DMS114 treated with DMSO at 0.1 percent for 48 hours (cell line): ENCODE results near the gene SORBS2.
"Not testable (repeated sequence)": the region's sequence is repeated elsewhere in the genome, so short reads cannot be mapped to it uniquely, and the experiment has no call there.

Experiments used
- DNase-seq: peaks from one replicate; lab custom pipeline; 2025; ENCODE audit not compliant: unreplicated experiment; lab: John Stamatoyannopoulos, UW

Gene SORBS2, protein sequence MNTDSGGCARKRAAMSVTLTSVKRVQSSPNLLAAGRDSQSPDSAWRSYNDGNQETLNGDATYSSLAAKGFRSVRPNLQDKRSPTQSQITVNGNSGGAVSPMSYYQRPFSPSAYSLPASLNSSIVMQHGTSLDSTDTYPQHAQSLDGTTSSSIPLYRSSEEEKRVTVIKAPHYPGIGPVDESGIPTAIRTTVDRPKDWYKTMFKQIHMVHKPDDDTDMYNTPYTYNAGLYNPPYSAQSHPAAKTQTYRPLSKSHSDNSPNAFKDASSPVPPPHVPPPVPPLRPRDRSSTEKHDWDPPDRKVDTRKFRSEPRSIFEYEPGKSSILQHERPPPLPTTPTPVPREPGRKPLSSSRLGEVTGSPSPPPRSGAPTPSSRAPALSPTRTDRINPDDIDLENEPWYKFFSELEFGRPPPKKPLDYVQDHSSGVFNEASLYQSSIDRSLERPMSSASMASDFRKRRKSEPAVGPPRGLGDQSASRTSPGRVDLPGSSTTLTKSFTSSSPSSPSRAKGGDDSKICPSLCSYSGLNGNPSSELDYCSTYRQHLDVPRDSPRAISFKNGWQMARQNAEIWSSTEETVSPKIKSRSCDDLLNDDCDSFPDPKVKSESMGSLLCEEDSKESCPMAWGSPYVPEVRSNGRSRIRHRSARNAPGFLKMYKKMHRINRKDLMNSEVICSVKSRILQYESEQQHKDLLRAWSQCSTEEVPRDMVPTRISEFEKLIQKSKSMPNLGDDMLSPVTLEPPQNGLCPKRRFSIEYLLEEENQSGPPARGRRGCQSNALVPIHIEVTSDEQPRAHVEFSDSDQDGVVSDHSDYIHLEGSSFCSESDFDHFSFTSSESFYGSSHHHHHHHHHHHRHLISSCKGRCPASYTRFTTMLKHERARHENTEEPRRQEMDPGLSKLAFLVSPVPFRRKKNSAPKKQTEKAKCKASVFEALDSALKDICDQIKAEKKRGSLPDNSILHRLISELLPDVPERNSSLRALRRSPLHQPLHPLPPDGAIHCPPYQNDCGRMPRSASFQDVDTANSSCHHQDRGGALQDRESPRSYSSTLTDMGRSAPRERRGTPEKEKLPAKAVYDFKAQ (N-terminal part only)

DNA sequence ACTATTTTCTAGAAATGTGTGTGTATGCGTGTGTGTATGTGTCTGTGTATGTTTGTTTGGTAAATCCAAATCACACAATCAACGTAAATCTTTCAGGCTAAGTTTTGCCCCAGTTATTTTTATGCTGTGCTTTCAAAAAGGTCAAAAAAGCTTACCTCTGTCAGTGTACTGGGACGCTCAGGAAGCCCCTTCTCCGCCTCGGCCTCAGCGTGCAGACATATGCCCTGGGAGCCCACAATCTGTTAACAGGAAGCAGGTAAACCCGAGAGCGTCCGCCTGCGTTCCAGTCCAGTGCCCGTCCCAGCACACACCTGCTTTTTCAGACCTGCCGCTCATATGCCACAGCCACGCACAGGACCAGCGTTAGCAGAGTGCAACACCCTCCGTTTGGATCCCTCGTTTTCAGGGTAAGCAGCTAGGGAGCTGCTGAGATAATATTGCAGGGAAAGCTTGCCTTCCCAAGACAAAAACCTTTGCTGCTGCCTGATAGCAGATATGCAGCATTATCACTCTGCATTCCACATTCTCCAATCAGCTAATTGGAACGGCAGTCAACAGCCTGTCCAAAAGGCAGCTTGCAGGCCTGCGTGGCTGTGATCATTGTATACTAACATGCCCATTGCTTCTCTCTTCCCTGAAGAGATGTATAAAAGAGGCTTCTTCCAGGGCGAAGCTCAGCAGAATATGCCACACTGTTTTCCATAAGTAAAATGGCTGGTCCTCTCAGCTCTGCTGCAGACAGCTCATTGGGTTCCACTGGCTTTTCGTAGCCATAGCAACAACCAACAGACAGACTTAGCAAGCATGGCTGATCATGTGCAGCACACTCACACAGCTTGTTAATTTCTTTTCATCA is at the start of gene SORBS2:
Gene SORBS2, minus strand, starts transcription at position 686 of the 856 bp plus-strand sequence. CDS start 121,623 bp downstream, outside the sequence.
- DNase-seq = no peak

DNA sequence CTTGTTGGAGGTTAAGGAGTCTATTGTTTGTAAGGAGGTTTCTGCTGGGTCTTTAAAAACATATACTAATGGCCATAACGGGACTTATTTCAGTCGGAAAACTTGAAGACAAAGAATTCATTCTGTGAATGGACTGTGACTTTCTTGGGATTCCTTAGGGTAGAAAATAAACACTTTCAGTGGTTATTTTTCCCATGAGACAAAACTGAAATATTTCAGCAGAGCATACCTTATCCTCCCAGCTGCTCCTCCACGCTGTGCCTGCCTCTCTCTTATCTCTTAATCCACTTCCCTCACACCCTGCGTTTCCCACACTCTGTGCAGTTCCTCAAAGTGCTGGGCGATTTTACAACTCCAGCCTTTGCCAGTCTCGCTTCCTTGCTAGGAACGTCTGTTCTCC is 47.1 kb upstream of the SORBS2 start:
- no peak for DNase-seq

DNA sequence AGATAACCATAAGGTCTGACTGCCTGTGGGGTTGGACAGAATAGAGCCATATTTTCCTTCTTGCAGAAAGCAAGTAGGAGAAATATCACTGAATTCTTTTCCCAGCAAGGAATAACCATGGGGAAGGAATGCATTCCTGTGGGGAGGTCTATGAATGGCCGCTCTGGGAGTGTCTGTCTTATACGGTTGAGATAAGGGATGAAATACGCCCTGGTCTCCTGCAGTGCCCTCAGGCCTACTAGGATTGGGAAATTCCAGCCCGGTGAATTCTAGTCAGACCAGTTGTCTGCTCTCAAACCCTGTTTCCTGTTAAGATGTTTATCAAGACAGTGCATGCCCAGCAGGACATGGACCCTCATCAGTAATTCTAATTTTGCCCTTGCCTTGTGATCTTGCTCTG is 45.6 kb upstream of the SORBS2 start:
- not testable (repeated sequence) for DNase-seq

DNA sequence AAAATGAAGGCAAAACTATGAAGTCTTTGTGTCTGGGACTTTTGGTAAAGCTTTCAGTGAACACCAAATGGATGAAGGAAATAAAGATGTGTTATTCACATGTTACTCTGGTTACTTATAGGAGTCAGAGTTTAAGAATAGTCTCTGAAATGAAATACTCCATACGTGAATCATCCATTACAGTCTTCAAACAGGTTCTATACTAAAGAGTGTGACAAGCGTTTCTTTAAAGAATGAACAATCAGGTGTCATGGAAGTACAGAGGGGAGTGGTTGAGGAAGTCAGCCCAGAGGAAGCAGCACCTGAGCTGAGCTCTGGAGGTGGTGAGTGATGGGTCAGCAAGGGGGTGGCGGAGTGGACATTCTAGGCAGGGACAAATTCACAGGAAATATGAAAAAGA is 41.8 kb upstream of the SORBS2 start:
- no peak for DNase-seq

DNA sequence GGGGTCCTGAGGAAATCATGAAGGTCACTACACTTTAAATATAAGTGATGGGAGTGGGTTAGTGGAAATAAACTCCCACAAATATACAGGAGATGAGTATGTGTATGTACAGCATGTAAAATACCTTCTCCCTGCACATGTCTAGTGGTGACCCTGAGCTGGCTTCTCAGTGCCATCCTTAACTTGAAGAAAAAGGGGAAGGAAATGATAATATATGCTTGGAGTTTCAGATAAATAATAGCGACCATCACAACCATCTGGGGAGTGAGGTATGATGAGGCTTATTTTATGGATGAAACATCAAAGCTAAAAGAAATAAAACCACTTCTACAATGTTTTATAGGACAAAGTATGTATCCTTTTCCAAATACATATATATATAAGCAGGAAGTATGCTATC is 41.0 kb upstream of the SORBS2 start:
- DNase-seq = no peak

DNA sequence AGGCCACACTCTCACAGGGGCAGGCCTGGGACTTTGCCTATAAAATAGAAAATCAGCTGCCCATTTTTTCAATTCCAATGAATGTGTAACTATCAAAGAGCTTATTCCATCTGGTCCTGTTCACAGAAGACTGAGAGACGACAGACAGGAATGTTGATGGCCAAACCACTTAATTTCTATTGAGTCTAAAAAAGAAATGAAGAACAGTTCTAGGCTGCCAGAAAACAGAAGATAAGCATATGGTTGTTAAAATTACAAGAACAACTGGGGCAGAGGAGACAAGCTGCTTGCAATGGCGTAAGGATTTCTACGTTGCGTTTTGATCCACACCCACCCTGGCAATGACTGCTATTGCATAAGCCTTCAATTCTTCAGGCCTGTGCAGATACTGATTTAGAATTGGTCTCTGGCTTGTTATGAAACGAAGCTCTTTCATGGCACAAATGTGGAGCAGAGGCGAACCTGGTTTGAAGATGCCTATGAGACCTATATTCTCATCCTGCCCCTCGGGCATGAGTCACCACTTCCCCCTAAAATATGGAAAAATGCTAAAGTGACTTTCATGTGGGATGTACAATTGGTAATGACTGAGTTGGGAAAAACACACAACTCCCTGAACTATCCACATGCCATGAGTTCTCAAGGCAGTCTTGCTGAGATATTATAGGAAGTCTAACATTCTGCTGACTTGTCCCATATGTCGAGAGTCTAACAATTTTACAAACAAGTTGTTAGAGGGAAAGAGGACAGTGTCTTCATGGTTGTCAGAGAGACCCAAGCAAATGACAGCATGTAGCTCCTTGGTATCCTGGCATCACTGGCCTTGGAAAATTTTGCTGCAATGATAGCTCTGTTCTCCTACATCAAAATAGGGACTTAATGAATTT is 37.9 kb upstream of the SORBS2 start:
- DNase-seq = no peak

DNA sequence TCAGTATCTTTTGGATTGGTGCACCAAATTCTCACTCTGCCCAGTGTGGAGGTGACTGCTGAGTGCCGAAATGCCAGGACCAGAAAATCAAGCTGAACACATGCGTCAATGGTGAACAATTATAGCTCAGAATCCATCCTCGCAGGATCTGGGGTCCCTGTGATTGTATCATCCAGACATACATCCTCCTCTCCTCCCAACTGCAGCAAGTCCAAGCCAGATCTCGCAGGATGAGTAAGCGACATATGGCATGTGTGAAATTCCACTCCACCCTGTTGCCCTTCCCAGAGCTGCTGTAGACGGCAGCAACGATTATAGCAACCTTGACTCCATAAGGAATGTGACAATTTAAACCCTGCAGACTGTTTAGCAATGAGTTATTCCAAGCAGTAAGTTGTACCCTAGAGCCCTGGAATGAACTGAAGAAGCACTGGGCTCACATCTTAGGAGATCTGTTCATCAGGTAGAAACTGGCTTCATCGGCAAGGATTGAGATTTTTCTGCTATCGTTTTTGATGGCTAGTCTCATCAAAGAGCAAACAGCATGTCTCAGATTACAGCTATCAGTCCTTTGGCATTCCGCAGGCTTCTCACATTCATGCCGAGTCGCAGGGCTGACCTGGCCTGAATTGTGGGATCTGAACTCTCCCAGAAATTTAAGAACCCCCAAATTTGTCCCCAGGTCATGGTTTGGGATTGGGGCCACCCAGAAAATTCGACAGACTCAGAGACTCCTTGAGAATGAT is 35.5 kb upstream of the SORBS2 start:
- no peak for DNase-seq

DNA sequence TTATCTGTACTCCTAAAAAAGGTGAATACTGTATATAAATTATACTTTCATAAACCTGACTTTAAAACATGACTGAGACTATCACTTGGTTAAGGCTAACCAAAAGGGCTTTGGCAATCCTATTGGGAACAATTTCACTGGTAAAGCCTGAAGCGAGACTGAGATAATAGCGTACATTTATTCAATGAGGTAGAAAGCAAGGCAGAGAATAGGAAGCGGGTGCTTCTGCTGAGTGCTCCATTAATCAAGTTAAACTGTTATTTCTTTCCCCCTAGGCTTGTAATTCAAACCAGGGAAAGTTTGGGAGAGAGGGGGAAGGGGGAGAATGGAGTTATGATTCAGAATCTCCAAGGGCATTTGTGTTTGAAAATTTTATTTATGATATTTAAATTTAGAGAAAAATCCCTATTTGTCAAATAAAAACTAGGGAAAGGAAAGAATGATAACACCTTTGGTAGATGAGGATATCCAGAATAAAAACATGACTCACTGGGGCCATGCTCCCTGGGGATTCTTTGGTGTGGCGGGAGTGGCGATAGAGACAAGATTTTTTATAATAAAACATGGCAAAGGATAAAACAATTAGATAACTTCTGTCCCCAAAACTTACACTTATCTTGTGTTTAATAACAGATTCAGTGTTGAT is 34.6 kb upstream of the SORBS2 start:
- DNase-seq = no peak

DNA sequence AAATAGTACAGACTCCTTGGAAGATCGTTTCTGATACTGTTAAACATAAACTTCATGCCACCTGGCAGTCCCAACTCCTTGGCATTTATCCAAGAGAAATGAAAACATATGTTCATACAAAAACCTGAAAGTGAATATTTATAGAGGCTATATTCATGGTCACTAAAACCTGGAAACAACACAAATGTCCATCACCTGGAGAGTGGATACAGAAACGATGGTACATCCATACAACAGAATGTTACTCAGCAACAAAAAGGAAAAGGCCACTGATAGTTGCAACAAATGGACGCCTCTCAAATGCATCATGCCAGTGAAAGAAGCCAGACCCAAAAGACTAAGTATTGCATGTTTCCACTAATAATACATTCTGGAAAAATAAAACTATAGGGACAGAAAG is 34.0 kb upstream of the SORBS2 start:
- no peak for DNase-seq

DNA sequence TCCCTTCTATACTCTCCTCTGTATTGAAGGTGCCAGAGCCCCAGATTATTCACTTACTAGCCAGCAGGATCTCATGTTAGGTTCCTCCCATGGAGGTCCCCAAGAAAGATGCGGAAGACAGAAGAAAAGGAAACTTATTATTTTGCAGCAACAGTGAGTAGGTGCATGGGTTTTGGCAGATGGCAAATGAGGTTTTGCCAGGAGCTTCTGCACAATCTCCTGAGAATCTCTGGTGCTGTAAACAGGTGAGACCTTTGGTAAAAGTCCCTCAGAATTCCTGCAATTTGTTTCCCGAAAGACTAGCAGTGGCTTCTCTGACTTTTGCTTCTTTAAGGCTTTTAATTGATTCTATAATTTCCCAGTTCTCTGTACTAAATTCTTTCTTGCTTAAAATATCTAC is 29.5 kb upstream of the SORBS2 start:
- no peak for DNase-seq

DNA sequence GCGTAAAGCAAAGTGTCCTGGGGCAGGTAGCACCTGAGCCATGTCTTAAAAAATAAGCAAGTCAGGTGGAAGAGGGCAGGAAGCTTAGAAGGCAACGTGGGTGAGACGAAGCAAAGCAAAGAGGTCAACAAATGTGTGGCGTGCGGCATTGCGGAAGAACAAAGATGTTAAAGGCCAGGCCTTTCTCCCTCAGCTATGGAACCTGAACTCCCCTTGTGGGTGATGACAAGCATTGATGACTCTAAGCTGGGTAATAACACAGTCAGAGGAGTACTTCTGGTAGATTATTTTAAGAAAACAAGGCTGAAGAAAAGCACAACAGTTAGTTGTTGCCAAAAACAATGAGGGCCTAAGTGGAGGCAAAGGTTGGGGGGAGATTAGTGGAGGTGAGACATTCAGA is 29.0 kb upstream of the SORBS2 start:
- DNase-seq = no peak

DNA sequence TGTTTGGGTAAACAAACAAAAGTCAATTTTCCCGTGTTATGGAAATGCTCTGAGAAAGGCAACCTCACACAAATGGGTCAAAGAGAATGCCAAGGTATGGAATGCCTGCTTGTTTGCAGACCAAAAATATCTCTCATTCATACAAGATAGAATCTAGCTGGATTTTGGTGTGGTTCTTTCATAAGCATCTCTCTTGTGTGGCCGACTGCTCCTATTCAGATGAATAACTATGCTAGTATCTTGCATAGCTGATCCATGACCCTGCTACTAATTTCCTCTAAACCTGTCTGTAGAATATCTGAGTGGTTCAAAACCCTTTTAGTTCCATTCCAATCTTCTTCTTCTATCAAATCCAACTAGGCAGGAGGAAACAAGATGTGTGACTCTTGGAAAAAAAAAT is 28.2 kb upstream of the SORBS2 start:
- no peak for DNase-seq

DNA sequence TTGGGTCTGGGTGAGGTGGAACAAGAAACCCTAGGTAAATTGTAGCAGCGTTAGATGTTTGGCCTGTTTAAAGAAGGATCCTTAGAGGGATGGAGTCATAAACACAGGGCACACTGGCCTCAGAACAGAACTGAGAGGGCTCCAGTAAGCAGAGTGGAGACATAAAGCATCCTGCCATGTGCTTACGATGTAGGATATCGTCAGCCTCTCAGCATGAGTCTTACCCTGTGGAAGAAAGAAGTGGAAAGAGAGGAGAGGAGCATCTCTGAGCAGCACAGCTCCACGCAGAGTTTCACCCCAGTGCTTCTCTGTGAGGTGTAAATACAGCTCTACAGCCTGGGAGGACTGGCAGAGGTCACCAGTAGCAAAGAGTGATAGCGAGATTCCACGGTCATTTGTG is 27.8 kb upstream of the SORBS2 start:
- no peak for DNase-seq

DNA sequence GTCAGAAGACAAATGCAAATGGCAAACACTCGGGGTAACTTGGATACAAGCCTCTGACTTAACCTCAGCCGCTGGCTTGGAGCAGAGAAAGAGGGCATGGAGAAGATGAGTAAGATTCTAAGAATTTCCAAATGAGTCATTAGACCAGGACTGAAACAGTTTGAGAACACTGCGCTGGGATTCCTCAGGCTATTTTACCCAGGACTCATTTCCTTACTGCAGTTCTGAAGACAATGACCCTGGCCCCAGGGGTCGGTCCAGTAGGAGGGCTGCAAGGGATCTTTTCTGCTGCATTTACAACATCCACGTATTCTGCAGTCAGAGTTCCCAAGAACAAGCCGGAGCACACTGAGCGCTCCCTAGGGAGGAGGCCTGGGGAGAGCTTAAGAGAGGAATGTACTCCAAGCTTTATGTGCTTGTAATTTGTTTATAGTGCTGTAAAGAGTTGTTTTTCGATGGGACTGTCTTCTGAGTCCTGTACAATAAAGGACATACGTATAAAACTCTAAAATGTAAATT is 27.3 kb upstream of the SORBS2 start:
- DNase-seq = no peak

DNA sequence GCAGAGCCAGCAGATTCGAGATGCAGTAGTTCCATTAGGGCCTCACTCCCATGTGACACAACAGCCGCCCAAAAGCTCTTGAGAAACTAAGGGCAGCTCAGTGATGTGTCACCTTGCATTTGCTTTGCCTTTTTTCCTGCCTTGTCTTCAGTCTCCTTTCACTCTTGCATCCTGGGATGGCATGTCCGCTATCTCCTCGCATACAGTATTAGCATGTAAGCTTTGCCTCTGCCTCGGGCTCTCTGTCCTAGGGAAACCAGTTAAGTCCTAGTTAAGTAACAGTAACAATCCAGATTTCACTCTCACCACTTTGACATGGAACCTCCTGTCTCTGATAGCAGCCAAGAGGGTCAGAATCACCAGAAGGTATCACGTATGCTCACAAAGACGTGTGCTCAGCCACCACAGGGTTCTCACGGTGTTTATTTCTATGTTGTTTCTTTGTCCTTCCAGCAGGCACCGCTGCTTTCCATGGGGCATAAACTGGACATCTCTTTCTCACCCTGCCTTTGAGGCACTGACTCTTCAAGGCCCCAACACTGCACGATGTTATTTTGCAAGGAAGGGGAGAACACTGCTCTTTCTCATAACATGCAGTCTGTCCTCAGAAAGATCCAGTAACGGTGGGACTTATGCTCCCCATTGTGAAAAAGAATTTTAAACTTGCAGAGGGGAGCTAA is 26.7 kb upstream of the SORBS2 start:
- no peak for DNase-seq

DNA sequence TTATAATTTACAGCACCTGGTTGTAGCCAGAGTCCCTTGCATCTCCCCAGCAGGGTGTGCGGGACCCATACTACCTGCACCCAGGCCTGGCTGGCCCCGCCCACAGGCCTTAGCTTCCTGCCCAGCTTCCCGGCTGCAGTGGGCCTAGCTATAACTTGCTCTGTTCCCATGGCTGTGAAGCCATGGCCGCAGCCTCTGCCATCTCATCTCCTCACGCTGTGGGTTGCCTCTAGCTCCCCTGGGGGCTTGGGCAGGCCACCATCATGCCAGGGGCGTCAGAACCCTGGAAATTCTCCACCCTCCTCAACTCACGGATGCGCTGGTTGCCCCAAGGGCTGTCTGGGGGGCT is 26.1 kb upstream of the SORBS2 start:
- DNase-seq = no peak

DNA sequence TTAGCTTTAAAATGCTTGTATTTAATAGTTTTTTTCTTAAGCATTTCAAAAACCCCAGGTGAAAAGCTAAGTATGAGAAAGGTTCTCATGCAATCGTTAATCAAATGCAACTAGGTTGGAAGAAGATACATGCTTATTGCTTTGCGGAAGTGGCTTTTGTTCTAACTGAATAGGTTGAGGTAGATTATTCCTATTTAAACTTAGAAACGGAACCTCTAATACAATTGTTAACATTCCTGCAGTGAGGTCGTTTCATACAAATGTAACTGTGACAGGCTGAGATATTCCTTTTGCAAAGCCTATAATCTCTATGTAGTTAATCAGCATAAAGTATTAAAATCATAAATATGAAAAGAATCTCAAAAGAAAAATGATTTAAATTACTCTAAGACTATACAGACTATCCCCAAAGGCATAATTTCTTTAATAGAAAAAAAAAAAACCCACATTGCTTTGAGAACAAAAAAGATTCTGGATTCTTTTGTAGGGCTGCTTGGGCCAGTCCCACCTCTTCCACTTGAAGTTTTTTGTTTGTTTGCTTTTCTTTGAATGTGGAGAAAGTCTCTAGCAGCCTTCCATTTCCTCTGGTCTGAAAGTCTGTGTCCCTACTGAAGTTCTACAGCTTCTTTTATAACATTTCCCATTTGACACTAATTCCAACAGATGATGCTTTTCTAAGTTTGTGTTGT is 25.6 kb upstream of the SORBS2 start:
- no peak for DNase-seq
